ENCODE measurements around the gene OR6J1.
A peak's percentile ranks its signal among the peaks of the same experiment; 100 is the strongest.
"Not testable (repeated sequence)": the region's sequence is repeated elsewhere in the genome, so short reads cannot be mapped to it uniquely, and the experiment has no call there.

OR6J1 gene

DNA sequence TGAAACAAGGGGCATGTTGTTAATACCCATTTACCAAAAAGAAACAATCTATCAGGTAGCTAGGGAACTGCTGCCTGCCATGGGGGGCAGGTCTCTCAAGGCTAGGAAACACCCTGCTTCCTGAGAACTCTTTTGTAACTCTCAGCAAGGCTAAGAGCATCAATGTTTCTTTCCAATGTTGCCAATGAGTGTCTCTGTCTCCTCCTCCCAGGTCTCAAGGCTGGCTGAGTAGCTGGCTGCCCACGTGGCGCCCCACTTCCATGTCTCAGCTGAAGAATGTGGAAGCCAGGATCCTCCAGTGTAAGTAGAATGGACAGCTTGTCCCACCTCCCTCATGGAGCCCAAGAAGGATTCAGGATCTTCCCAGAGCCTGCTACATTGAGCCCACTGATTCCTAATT, 42.7 kb downstream of the OR6J1 start:
- no peak for DNase-seq

DNA sequence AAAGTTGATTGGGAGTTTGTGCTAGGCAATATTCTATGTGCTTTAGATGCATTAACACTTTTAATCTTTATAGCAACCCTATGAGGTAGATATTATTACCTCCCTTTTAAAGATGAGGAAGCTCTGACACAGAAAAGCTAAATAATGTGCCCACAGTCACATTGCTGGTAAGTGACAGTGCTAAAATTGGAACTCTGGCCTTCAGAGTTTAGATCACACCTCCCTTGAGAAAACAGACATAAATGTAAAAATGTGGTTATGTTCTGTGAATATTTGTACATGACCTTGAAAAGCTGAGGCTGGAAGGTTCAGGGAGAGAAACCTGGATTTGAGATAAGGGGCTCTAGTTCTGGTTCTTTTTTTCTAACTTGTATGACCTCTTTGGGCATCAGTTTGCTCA, 44.1 kb downstream of the OR6J1 start:
- no peak for DNase-seq

DNA sequence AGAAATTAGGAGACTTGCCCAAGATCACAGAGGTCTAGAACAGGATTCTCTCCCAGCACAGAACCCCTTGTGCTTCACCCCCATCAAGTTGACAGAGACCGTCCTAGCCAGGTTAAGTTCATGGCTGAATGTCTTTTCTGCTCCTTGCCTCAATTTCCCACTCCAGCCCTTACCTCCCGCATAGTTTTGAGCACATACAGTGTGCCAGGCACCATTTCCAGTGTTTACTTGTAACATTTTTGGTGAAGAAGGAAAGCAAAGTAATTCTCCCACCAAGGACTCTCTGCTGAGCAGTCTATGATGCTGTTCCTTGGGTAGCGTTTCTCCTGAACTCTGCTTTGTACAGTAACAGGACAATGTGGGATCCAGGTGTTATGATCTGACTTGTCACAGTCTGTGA, 44.8 kb downstream of the OR6J1 start:
- DNase-seq, result no peak

DNA sequence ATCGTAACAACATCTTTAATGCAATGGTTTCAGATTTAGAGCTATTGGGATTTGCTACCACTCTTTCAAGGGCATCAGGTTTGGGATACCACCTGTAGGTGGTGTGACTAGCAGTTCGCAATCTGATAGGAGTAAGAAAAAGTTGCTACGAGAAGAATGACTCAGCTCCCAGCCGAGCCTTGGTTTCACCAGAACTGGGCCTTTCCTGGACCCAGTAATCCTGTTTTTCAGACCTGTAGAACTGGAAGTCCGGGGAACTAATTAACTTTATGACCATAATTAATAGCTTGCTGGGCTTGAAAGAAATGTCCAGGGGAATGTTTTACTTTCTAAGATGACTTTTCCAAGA, 45.3 kb downstream of the OR6J1 start:
- peak; percentile 64 for DNase-seq

DNA sequence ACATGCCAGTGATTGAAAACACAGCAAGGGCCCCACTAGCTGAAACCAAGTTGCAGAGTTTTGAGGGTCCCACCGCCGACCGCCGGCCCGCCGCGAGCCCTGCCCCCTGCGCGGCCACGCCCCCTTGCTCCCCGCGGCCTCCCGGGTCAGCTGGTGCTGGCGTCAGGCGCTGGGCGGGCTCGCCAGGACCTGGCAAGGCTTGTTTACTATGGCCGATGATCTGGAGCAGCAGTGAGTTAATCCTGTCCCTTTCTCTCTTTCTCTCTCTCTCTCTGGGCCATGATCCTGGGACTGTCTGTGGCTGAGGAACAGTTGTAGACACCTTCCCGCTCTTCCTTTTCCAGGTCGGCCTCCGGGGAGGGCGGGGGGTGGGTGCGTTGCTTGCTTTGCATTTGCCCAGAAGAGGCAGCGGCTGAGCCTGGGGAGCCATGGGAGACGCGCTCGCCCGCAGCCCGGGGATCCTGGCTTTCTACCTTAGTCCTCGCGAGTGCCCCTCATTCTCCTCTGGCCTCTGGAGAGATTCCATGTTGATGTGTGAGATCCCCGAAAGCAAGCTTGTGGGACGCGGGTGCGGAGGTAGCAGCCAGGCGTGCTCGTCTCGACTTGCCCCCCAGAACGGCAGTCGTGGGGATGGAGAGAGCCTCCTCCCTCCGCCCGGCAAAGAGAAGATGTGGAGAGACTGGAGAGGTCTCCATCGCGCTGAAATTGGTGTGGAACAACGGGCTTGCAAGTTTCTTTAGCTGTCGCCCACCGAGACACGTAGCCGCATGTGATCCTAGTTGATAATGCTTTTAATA, 45.9 kb downstream of the OR6J1 start, which contains the start of gene ABHD4:
Gene ABHD4, plus strand, starts transcription at position 202 of the 797 bp plus-strand sequence. Its CDS starts 7 bp downstream, at position 209.
- DNase-seq, result peak; percentile 70

DNA sequence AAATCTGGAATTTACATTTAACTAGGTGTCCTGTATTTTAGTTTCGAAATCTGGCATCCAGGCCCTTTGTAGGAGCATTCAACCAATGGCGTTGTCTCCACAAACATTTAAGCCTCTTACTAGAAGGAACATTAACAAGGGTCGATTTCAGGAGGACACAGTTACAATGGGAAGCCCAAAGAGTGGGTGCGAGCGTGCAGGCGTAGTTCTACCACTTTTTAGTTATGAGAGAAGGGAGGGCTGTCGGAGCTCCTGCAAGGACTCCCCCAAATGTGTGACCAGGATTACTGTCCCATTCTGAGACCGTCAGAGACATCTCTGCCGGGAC, 46.4 kb downstream of the OR6J1 start:
- no peak for DNase-seq

DNA sequence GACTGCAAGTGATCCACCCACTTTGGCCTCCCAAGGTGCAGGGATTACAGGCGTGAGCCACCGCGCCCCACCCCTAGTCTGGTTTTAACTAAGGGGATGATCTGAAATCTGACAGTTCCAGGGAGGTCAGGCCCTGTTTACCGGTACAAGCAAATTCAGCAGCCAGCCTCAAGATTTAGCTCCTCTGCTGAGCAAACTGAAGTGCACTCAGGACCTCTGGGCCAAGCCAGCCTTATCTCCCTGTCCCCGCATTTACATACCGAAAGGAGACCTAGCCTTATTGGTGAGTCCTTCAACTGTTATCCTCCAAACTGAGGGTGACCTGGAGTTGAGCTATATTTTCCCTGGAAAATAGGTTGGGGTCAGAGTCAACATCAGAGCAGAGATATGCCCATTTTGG, 46.9 kb downstream of the OR6J1 start:
- DNase-seq, result no peak

DNA sequence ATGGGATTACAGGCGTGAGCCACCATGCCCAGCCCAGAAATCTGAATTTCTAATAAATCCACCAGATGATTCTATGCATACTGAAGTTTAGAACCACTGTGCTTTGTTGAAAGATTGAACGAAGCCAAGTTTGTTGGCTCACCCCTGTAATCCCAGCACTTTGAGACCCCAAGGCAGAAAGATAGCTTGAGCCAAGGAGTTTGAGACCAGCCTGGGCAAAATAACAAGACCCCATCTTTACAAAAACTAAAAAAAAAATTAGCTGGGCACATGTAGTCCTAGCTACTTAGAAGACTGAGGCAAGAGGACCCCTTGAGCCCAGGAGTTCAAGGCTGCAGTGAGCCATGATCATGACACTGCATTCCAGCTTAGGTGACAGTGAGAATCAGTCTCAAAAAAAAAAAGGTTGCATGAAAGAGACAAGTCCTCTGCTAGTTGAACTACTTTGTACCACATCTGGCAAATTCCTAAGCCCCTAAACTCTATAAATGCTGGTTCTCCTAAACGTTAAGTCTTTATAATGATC, 47.7 kb downstream of the OR6J1 start:
- DNase-seq, result no peak

DNA sequence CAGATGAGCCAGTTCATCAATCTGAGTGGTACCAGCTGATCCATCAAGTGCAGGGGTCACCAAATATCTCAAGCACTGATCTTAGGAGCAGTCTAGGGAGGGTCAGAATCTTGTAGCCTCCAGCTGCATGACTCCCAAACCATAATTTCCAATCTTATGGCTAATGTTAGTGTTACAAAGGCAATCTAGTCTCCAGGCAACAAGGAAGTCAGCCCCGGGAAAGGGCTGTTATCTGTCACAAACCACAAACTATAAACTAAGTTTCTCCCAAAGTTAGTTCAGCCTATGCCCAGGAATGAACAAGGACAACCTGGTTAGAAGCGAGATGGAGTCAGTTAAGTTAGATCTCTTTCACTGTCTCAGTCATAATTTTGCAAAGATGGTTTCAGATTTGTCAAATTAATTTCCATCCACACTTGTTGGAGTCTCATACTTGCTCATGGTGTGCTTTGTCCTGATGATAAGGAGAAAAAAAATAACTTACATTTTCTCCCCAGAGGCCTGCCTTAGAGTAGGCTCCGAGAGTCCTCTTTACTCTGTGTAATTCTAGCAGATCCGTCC, 49.9 kb downstream of the OR6J1 start:
- no peak for DNase-seq

DNA sequence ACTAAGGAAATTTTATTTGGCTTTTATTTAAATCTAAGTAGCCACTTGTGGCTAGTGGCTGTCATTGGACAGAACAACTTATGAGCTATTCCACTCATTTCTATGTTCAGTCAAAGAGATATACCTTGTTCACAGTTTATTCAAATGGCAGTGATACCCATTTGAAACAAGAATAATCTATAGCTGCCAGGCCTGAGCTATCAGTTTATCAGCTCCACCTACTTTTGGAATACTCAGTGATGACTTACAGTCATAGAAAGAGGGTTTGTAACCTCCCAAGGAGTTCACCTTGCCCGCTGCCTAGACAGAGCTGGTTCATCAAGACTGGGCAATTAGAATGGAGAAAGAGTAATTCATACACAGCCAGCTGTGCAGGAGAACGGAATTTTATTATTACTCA, 50.6 kb downstream of the OR6J1 start:
- DNase-seq, result no peak

DNA sequence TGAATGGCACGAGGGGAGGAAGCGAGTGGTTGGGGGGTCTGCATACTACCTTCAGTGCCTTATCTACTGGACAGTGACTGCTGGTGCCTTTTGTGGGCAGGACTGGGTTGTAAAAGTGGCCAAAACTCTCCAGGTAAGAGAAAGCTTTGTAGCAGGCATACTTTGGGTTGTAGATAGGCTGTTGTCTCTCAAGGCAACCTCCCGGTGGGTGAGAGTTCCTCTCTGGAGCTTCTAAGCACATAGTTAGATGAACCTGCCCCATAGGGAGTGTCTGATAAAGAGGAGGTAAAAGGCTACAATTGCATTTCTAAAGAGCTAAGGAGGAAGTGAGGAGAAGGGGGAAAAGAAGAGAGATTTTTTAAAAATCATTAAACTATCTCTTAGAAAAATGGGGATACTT, 51.0 kb downstream of the OR6J1 start:
- DNase-seq, result no peak

DNA sequence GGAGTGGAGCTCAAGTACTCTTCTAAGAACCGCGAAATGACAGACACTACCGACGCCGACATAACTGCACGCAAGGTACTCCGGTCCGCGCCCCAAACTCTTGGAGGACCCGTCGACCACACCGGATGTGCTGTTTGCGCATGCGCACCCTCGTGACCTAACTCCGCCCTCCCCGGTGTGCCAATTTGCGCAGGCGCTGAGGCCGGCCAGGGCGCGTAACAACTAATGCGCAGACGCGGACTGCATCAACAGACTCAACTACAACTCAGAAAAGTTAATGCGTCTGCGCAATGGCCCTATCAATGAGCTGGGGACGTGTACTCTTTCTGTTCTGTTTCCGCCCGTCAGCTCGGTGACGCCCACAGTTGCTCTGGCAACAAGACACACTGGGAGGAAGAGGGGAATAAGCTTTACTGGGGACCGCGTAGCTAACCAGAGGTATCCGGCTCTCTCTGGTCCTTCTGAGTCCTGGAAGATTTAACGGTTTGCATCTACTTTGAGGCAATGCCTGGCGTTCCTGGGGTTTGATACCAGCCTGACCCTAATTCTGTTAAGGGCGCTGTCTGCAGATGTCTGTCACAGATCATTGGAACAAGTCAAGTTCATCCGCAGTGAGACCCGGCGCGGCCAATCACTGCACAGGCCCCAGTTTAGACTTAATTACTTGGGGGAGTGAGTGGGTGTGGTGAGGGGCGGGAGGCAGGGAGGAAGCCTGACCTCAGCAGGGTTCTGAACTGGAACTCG, 54.9 kb downstream of the OR6J1 start, which contains the start of gene DAD1:
Gene DAD1, minus strand, starts transcription at position 129 of the 744 bp plus-strand sequence. Its CDS starts 67 bp downstream, at position 62.
- peak; percentile 99 for DNase-seq

DNA sequence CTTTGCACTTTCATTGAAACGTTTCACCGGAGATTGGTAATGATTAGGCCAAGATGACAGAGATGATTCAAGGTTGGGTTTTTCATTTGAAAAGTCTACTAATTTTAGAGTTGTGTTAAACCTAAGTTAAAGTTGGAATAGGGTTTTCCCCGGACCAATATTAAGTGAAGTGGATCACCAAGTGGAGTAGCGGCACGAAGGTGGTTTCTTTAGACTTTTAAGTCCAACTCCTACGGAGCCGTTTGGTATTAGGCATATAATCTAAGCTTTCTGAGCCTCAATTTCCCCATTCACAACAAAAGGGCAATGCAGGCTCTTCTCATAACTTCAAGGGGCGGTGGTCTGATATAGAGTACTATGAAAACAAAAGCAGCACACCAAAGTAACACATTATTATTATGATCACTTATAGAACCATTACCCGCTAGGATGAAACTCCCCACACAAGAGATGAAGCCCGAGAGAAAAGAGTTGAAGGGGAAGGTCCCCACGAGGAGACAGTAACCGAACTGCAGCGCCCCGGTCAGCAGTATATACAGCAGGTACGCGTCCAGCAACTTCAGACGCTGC, 55.5 kb downstream of the OR6J1 start:
- no peak for DNase-seq

DNA sequence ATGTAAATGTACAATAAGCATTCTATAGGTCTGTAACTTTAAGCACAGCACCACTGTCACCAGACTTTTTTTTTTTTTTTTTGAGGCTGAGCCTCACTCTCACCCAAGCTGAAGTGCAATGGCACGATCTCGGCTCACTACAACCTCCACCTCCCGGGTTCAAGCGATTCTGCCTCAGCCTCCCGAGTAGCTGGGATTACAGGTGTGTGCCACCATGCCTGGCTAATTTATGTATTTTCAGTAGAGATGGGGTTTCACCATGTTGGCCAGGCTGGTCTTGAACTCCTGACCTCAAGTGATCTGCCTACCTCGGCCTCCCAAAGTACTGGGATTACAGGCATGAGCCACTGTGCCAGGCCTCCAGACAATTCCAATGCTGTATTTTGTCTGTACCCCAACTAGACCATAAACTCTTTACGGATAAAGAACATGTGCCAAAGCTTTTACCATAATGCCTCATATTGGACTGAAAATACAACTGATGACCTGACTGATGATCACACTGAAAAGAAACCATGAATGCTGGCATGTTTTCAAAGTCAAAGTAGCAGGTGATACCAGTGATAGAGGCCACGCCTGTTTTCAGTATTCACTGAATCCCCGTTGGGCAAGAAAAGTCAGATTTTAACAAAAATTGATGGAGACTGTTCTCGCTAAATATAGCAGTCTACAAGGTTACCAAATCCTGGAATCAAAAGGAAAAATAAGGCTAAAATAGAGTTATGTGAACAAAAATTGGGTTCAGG, 56.3 kb downstream of the OR6J1 start:
- DNase-seq, result not testable (repeated sequence)

DNA sequence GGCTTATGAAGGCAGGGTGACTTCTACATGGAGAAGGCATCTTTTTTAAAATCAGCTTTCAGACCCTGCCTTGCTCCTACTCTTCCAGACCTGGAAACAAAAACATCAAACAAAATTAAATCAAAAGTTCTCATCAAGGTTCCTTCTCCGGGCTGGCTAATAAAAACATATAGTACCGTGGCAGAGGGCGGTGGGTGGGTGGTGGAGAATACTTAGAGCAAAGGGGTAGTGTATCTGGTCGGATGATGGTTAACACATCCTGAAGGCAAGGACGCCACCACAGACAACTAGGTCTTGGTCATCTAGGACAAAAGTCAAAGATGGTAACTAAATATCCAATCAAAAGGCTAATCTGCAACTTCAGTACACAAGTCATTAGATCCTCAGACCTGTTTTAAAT, 56.9 kb downstream of the OR6J1 start:
- no peak for DNase-seq

DNA sequence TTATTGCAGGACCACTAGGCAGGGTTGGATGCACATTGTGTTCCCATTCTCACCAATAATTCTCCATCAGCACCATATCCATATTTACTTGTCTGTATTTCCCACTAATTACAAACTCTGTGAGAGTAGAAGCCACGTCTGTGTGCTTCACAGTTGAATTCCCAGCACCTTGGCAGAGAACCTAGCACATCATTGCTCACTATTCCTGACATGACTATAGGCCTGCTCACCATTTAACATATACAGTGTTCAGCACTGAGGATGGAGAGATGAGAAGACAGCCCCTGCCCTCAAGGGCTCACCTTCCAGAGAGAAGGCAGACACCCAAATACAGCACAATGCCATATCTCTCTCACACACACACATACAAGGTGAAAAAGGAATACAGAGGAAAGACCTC, 60.2 kb downstream of the OR6J1 start:
- no peak for DNase-seq

Data from HCEC 1CT (cell line).